DMS79 (cell line): Measurements from ENCODE around the gene SMIM36.
"Not testable (repeated sequence)": the region's sequence is repeated elsewhere in the genome, so short reads cannot be mapped to it uniquely, and the experiment has no call there.

Experiments
- DNase-seq: peaks from one replicate; lab custom pipeline; 2025; lab: John Stamatoyannopoulos, UW

Gene SMIM36

DNA sequence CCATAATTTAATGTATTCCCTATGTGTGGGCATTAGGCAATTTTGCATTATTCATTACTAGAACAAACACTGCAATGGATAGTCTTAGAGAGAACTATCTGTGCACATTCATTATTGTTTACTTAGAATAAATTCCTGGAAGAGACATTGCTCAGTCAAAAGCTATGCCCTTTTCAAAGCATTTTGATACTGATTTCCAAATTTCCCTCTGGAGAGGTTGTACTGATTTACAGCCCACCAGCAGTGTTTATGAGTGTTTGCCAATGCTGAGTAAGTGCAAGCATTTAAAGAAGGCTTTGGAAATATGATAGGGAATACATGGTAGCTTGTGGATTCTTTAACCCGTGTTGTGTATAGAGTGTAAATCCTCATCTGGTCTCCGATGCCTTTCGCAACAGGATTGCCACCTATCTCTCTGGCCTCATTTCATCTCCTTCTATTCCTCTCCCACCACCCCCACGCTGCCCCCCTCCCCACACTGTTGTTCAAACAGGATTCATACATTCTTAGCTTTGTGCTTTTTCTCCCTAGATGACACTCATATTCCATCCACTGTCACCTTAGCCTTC is 56.3 kb downstream of the SMIM36 start:
- no peak for DNase-seq

DNA sequence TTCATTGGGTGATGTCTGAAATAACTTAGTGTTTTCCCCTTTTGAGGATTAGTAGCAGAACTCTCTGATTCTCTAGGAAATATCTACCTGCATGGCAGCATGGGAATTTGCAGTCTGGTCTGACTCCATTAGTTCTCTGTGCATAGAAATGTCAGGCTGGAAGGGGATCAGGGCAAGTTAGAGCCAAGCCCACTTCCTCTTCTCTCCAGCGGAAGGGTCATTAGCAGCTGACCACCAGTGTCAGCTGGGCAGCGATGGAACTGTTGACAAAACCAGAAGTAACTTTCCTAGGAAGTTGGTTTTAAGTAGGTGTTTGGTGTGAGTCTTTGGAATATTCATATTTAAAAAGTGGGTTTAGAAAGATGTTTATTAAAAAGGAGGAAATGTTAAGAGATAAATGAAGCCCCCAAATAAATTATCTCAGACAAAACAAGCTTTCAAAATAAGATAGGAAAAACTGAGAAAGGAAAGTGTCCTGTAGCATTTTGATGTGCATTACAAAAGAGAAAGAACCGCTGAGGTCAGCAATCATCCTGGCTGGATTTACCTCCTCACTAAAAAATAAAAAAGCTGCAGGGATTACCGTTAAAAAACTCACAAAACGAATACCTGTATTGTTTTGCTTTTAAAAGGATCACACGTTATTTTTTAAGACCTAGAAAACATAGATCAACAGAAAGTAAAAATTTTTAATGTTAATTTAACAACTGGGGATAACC is 57.3 kb downstream of the SMIM36 start:
- DNase-seq: no peak

DNA sequence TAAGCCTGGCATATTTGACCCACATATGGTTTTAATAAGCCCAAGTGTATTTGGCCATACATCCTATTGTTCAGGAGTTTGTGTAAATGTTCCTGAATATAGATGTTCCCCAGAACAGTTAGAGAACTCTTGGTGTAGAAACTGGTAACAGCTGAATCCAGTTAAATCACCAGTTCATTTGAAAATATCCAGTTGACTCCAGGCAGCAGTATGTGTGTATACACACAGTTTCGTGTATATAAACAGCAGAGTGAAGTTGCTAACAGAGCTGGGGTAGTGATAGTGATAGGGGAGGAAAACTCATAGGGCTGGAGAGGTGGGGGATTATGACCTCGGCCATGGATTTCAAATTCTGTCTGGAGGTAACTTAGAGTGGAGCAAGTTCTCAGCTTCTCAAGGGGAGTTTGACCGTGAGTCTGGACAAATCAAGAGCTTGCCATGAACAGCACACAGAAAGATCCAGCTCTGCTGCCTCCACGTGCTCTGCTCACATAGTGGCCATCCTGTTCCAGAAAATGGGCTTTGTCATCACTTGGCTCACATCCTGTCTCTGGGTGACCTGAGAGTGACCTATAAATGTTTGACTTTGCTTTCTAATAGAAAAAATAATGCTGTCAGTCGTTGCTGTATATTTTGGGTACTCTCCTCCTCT is 59.0 kb downstream of the SMIM36 start:
- DNase-seq: no peak

DNA sequence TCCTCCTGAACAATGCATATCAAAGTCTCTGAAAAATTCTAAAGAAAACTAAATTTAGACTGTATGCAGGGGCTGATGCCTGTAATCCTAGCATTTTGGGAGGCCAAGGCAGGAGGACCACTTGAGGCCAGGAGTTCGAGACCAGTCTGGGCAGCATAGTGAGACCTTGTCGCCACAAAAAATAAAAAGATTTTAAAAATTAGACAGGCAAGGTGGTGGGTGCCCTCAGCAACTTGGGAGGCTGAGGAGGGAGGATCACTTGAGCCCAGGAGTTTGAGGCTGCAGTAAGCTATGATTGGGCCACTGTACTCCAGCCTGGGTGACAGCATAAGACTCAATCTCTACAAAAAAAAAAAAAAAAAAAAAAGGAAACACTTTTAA is 59.5 kb downstream of the SMIM36 start:
- no peak for DNase-seq

DNA sequence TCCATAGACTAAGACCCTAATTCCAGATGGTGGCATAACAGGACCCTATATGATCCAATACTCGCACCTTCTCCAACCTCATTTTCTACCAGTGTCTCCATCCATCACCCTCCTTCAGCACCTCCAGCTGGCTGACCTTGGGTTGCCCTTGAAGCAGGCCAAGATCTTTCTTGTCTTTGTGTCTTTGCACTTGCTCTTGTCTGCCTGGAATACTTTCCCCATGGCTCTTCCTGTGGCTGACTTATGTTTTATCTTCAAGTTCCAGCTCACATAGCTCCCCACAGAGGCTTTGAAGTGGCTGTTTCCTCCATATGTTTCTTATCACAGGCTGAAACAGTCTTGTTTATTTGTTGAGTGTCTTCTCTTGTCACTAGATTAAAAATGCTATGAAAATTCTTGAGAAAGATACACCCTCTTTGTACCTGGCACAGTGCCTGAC is 60.0 kb downstream of the SMIM36 start:
- no peak for DNase-seq

DNA sequence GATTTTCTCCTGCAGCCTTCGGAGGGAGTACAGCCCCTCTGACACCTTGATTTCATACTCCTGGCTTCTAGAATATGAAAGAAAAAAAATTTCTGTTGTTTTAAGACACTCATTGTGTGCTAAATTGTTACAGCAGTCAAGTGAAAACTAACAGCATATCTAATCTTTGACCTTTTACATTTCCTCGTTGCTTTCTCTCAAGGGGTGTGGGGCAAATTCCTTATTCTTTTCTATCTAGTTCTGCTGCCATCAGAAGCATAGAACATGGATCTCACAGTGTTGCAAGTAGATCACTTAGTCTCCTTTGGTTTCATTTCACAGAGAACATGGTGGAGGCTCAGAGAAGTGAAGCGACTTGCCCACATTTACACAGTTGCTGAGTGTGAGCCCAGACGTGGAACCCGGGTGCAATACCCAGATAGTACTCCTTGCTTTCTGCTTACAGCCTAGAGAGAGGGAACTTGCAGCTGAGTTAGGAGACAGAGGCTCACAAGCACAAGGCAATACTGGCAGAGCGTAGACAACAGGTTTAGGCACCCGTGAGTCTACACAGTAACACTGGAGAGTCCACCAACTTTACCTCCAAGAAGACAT is 60.9 kb downstream of the SMIM36 start:
- no peak for DNase-seq

DNA sequence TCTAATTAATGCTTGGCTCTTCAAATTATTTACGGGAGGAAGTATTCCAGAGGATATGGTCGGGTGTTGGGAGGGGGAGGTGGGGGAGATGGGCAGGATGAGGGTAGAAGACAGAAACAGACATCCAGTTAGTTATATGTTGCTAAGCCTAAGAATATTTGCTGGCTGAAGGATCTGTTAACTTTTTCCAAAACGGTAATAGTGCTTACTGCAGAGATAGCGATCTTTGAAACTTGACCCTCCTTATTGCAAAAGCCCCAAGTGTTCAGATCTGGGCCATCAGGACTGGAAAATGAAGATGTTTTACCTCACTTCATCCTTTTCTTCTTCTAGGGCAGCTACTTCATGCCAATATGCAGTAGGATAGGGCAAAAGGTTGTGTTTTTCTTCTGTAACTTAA is 62.6 kb downstream of the SMIM36 start:
- DNase-seq: no peak

DNA sequence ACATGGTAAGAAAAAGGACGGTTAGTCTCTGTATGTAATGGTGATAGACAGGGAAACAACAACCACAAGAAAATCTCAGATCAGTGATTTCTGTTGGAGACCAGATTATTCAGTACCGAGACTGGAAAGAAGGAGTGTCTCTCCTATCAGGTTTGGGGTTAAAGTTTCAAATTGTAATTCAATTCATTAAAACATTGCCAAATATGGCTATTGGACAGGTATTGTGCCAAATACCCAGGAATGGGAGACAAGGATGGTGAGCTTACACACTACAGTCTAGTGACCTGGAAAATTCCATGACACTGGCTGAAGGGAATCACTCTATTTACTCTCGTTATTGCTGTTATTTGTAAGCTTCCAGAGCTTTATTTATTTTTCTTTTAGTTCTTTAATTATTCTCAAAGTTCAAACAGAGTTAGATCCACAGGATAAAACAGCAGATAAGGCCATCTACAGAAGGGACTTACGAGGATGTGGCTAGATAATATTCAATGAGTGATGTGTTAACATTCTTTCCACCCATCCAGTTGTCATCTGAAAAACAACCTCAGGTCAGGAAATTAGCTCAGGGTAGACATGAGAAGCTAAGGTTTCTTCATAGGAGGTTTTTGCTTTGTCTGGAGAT is 64.6 kb downstream of the SMIM36 start:
- no peak for DNase-seq

DNA sequence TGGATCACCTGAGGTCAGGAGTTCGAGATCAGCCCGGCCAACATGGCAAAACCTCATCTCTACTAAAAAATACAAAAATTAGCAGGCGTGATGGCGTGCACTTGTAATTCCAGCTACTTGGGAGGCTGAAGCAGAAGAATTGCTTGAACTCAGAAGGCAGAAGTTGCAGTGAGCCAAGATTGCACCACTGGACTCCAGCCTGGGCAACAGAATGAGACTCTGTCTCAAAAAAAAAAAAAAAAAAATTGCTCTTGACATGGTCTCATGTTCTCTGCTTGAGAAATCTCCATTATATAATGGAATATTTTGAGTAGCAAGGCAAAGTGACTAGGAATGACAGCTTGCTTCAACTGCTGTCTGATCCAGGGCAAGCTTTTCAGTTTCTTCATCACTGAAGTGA is 65.2 kb downstream of the SMIM36 start:
- DNase-seq: not testable (repeated sequence)

DNA sequence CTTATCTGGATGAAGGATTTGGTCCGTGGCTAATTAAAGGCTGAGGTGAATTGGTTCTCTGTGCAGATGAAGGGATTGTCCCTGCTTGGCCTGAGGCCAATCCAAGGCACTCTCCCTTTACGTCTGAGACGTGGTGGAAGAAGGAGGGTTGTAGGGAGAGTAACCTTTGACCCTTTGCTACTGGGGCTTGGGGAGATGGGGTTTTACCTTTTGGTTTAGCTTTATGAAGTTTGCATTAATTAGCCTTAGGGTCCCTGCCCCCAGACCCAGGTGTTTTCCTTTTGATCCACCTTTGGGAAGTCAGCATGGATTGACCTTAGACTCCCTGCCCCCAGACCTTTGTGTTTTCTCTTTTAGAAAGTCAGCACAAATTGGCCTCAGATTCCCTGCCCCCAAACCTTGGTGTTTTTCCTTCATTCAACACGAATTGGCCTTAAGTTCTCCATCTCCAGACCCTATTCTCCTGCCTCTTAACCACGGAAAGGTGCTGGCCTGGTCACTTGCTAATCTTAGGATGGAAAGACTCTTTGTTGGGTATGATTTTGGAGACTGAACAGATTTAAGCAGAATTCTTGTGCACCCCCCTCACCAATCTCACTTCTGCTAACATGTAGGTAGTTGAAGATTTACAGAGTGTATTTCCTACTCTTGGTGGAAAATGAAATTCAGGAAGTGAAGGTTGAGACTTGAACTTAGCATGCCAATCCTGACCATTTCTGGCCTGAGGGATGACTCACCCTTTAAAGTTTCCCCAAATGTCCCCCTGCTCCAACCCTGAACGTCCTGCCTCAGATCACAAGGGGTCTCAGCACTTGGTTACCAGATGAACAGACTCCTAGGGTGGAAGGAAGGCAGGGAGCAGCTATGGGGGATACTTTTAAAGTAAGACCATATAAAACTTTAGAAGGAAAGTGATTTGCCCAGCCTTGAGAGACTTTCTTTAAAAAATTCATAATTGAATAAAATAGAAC is 66.5 kb downstream of the SMIM36 start:
- DNase-seq: no peak

DNA sequence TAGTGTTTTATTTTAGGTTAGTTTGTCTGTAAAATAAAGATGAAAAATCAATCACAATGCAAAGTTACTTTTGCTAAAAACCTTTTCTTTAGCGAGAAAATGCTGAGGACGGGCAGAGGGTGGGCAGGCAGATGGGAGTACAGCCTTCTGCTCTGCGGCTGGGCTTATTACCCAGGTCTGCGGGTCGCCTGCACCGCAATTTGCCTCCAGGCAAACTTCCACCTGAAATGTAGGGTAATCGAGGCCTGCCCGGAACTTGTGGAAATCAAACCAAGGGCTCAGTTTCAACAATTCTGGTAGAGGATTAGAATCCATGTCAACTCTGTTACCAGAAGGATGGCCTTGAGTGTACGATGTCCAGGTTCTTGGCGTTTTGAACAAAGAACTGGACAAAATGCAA is 67.3 kb downstream of the SMIM36 start:
- no peak for DNase-seq

DNA sequence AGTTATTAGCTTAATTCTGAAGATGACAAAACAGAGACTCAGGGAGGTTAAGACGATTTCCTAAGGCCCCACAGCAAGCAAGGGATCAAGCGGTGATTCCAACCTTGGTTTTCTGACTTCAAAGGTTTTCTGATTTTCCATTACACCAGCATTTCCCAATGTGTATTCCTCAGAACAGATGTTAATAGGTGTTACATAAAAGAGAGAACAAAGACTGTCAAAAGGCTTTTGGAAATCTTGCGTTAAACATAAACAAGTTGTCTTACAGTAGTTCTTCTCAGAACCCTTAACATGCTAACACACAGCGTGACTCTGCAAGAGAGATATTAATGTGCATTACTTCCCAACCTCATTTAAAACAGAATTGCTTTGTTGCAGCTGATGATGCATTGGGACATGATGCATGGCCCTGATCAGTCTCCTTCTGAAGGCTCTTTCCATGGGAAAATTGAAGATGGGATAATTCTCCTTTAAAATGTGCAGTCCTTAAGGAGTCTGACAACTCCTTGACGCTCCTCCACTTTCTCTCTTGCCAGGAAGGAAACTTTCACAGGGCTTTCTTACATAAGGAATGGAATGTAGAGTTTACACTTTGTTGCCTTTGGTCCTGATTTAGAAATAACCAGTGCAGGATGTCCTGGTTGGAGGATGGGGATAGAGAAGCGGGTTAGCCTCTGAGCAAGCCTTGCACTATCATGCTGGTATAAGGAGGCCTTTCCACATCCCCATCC is 68.1 kb downstream of the SMIM36 start:
- no peak for DNase-seq

DNA sequence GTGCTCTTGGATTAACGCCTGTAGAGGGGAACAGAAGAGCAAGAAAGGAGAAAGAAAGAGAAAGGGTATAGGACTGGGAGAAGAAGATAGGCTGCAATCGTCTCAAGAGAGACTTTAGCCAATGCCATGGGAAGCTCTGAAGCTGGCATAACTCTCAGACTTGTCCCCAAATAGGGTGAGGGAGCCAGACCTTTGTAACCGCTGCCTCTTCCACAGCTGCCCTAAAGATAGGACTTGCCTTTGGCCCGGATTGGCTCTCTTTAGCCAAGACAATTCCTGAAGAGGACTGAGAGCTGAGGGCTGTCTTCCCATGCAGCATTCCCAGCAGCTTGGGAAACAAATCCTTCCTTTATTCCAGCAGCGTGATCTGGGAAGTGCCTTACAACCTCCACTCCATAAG is 68.8 kb downstream of the SMIM36 start:
- DNase-seq: no peak

DNA sequence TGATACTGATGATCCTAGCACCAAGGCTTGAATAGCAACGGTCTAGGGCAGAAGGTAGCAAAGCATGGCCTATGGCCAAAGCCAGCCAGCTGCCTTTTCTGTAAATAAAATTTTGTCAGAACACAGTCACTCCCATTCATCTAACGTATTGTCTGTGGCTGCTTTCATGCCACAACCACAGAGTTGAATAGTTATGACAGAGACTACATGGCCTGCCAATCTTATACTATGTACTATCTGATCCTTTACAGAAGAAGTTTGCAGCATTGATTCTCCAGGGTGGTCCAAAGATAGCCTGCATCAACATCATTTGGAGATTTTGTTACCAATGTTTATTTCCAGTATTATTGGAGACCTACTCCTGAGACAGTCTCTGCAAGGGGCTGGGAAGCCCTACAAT is 69.7 kb downstream of the SMIM36 start:
- no peak for DNase-seq

DNA sequence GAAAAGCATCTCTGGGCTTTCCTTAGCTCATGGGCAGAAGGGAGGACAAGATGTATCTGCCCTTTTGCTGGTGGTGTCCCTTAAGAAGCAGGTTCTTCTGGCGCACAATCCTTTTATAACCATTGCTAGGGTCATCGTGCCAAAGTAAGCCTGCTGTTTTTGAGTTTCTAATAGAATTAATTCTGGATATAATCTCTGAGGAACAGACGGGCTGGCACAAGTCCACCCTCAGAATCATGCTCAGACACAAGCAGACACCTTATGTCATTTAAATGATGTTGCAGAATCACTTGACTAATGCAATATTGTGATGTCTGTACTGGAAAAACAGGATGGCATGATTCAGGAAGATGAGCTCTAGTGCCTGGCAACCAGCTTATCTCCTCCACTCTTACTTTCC is 70.9 kb downstream of the SMIM36 start:
- no peak for DNase-seq

DNA sequence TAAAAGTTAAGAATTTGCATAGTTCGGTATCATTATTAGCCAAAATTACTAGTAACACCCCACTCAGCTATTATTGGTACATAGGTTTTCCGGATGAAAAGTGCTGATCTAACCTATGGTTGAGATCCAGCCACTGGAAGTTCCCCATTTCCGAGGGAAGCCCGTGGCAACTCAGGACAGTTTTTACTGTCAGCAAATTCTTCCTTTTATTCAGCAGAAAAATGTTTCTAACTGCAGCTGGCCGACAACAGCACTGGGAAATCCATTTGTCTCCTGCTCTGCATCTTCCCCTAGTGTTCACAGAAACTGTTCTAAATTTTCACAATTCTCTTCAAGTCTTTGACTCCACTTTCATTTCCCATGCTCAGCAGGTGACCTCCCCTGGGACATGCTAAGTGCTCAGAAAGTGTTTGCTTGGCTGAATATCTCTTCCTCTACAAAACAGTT is 74.1 kb downstream of the SMIM36 start:
- no peak for DNase-seq

DNA sequence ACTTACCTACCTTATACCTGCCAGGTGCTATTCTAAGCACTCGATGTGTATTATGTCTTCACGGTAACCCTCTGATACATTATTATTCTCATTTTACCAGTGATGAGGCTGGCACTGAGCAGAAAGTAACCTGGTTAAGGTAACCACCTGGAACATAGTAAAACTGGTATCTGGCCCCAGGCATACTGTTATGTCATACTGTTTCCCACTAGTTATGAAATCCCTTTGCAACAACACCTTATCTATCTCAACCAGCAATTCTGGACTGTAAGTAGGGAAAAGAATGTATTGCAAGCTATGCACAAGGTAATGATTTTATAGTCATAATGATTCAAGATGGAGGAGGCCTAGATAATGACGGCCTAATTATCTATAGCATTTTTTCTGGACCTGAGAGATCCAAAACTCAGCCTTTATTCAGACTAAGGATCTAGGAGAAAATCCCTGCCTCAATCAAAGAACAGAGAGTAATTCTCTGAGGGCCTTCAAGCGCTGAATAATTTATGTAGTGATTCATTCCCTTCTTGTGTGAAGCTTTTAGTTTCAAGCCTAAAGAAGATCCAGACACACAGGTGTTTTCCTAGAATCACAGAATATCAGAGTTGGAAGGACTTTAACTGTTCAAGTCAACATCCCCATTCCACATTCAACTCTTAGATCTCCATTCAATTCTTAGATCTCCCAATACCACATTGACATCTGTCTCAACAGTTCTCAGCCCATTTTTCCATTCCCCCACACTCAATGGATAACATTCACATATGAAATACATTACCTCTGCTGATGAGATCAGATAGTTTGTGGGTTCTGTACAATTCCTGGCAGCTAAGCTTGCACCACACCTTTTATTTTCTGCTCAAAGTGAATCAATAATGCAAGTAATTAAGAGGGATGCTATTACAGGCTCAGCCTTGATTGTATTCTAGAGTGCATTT is 74.8 kb downstream of the SMIM36 start:
- DNase-seq: no peak

DNA sequence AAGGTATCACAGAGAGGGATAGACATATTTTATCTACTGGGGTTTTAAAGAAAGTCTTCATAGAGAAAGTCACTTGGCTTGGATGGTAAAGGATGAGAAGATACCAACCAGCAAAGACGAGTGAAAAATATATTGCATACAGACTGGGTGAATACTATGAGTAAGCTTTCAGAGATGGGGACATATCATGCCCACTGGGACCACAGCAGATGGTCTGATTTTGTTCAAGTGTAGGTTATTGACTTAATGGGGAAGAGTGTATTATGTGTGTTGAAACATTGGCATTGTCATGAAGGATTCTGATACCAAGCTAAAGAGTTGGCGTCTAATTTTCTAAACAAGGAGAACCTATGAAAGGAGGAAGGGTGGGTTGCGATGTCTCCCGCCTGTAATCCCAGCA is 75.8 kb downstream of the SMIM36 start:
- DNase-seq: no peak

DNA sequence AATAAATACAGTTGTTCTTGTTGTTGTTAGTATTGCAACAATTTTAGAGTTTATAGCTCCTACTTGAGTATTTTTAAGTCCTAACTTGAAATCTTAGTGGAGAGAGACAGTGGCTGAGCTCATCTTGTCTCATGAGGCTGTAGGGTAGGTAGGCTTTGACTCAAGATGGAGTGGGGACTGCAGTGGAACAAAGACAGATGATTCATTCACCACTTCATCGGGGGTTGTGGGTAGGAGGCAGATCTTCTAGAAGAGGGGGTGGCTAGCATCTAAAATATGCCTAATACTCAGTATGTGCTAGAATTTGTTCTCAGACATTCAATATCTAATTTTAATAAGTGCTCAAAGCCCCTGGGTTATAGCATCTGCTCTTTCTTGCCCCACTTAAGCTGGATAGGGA is 76.5 kb downstream of the SMIM36 start:
- no peak for DNase-seq
